OCI-LY3 (cell line): ENCODE data around the gene AASS.

Source experiments
- H2AFZ ChIP-seq: fragments of 200-600, 300-600 bp; shearing (Covaris generic); 2 replicates; pipeline ENCODE4 v1.6.0; 2014; ENCODE audit warnings: antibody characterized with exemption, low read depth, low read length
- H3K27ac ChIP-seq: fragments of 200-600, 300-600 bp; sonication (generic); 2 replicates; pipeline ENCODE4 v1.5.1; 2014; ENCODE audit warnings: mild to moderate bottlenecking, low read length, moderate library complexity, mixed read lengths
- H3K27me3 ChIP-seq: fragments of 200-600, 300-600 bp; sonication (generic); 2 replicates; pipeline ENCODE4 v1.6.1; 2014; ENCODE audit warnings: low read depth, low read length, mixed read lengths
- H3K36me3 ChIP-seq: fragments of 200-600, 300-600 bp; sonication (generic); replicated peaks from 2 replicates; pipeline ENCODE3; 2014; ENCODE audit warnings: low read depth, low read length, mixed read lengths
- H3K4me1 ChIP-seq: fragments of 300-600, 200-600 bp; sonication (generic); 2 replicates; pipeline ENCODE4 v1.6.1; 2014; ENCODE audit warnings: low read length, mixed read lengths
- H3K4me2 ChIP-seq: fragments of 200-600, 300-600 bp; sonication (generic); 2 replicates; pipeline ENCODE4 v1.6.1; 2014; ENCODE audit warnings: low read length, mixed read lengths
- H3K4me3 ChIP-seq: fragments of 300-600, 200-600 bp; sonication (generic); 2 replicates; pipeline ENCODE4 v1.5.1; 2014; ENCODE audit warnings: antibody characterized with exemption, mild to moderate bottlenecking, low read length, moderate library complexity
- H3K79me2 ChIP-seq: fragments of 300-600, 200-600 bp; shearing (Covaris generic); 2 replicates; pipeline ENCODE4 v1.6.1; 2014; ENCODE audit warnings: mild to moderate bottlenecking, low read length, mixed read lengths
- H3K9ac ChIP-seq: fragments of 300-600, 200-600 bp; shearing (Covaris generic); 2 replicates; pipeline ENCODE4 v1.6.0; 2014; ENCODE audit warnings: mild to moderate bottlenecking, low read length, moderate library complexity
- H3K9me3 ChIP-seq: fragments of 200-600, 300-600 bp; shearing (Covaris generic); 2 replicates; pipeline ENCODE4 v1.6.1; 2014; ENCODE audit warnings: low read length, mixed read lengths; ENCODE audit not compliant: insufficient read depth
- H4K20me1 ChIP-seq: fragments of 200-600, 300-600 bp; sonication (generic); 2 replicates; pipeline ENCODE4 v1.6.1; 2016; ENCODE audit warnings: low read length, mixed read lengths; ENCODE audit not compliant: insufficient read depth
- EZH2phosphoT487 ChIP-seq: fragments of 200-600 bp; shearing (Covaris generic); IDR thresholded peaks from 2 replicates; pipeline ENCODE4 v1.6.1; 2018; ENCODE audit warnings: antibody characterized with exemption, mixed run types, low read depth
- TF ChIP-seq, protein P1 (sequence below): fragments of 200-600, 300-600 bp; sonication (generic); IDR thresholded peaks from 2 replicates; pipeline ENCODE4 v1.5.1; 2014; ENCODE audit warnings: antibody characterized with exemption, low read length, low read depth

The AASS gene

DNA sequence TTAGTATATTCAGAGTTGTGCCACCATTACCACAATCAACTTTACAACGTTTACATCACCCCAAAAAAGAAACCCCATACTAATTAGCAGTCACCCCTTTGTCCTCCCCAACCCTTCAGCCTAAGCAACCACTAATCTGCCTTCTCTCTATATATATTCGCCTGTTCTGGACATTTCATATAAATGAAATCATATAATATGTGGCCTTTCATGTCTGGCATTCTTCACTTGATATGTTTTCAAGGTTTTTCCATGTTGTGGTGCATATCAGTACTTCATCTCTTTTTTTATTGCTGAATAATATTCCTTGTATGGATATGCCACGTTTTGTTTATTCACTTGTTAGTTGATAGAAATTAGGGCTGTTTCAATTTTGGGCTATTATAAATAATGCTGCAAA, 70.4 kb downstream of the AASS start:
- Histone ChIP-seq H4K20me1 (no peaks in the 10 kb centered on the region), H3K27me3 (no peaks in the 10 kb centered on the region), H3K79me2 (no peaks in the 10 kb centered on the region), H3K27ac (no peak overlapping the region), H3K9ac (no peak overlapping the region), H3K4me2 (no peak overlapping the region), H3K4me1 (peaks cover 4% of the 10 kb centered on the region; the same call in 1 of the 2 replicates), H2AFZ (no peak overlapping the region), H3K36me3 (no peaks in the 10 kb centered on the region), H3K4me3 (no peak overlapping the region), H3K9me3 (no peaks in the 10 kb centered on the region)
- TF ChIP-seq, protein P1, sequence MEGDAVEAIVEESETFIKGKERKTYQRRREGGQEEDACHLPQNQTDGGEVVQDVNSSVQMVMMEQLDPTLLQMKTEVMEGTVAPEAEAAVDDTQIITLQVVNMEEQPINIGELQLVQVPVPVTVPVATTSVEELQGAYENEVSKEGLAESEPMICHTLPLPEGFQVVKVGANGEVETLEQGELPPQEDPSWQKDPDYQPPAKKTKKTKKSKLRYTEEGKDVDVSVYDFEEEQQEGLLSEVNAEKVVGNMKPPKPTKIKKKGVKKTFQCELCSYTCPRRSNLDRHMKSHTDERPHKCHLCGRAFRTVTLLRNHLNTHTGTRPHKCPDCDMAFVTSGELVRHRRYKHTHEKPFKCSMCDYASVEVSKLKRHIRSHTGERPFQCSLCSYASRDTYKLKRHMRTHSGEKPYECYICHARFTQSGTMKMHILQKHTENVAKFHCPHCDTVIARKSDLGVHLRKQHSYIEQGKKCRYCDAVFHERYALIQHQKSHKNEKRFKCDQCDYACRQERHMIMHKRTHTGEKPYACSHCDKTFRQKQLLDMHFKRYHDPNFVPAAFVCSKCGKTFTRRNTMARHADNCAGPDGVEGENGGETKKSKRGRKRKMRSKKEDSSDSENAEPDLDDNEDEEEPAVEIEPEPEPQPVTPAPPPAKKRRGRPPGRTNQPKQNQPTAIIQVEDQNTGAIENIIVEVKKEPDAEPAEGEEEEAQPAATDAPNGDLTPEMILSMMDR: no peak
- TF ChIP-seq EZH2phosphoT487: no peak

DNA sequence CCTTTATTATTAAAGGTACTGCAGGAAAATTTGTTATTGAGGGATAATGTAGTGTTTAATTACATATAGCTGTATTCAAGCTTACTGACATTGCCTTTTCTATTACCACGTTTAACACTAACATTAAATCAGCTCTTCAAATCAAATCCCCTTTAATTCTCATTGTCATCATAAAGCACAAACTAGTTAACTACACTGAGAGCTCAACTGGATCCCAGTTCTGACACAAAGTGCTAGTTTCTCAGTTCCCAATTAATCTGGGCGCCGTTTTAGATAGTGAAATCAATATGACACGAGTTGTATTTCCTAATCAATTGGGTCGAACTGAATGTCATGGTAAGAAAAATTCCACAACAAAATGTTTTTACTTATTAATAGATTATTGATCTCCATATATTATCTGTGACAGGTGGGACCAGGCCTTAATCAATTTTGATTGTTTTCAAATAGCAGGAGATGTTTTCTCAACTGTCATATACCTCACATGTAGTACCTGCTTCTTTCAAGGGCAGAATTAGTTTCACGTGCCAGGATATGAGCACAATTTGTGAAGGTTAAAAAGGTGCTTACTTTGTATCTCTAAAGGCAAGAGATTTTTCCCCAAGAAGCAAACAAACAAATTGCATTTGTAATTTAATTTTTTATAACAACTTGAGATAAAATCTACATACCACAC, 71.0 kb downstream of the AASS start:
- Histone ChIP-seq H3K9ac (no peak overlapping the region), H3K27me3 (no peaks in the 10 kb centered on the region), H4K20me1 (no peaks in the 10 kb centered on the region), H3K27ac (no peak overlapping the region), H3K9me3 (no peaks in the 10 kb centered on the region), H3K4me2 (no peak overlapping the region), H3K4me3 (no peak overlapping the region), H3K36me3 (no peaks in the 10 kb centered on the region), H3K4me1 (peaks cover 4% of the 10 kb centered on the region; the same call in 1 of the 2 replicates), H3K79me2 (no peaks in the 10 kb centered on the region), H2AFZ (no peak overlapping the region)
- no peak for TF ChIP-seq EZH2phosphoT487
- TF ChIP-seq, protein P1: no peak

DNA sequence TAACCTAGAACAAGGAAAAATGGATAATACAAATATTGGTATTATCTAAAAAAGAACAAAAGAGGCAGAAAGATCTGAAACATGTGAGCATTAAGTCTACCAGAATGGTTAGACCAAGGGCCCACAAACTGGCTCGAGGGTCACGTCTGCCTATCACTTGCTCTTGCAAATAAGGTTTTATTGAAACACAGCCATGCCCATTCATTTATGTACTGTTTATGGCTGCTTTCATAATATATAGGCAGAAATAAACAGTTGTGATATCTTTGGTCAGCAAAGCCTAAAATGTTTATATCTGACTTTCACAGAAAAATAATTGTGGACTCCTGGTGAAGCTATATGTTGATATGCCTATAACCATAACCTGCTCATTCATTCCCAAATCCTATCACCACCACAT, 71.8 kb downstream of the AASS start:
- Histone ChIP-seq H3K79me2 (no peaks in the 10 kb centered on the region), H3K9ac (no peak overlapping the region), H2AFZ (no peak overlapping the region), H3K4me2 (no peak overlapping the region), H3K9me3 (no peaks in the 10 kb centered on the region), H3K4me1 (peaks cover 4% of the 10 kb centered on the region; the same call in 1 of the 2 replicates), H4K20me1 (no peaks in the 10 kb centered on the region), H3K27ac (no peak overlapping the region), H3K36me3 (no peaks in the 10 kb centered on the region), H3K4me3 (no peak overlapping the region), H3K27me3 (no peaks in the 10 kb centered on the region)
- TF ChIP-seq, protein P1: no peak
- TF ChIP-seq EZH2phosphoT487: no peak

DNA sequence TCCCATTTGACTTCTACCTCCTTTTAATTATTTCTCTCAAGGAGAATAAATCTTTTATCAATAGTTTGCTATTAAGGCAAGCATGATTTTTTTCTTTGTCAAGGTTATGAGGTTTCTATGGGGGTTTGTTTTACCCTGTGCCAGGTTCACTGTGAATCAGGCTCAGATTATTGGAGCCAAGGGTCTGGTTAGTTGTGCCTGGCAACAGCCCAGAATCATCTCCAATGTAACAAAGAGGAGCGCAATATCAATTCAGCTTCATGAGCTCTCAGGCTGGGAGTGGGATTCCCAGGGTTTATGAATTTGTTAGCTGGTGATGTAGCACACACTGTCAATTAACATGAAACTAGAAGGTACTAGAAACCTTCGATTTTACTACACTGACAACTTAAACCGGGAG, 73.2 kb downstream of the AASS start:
- TF ChIP-seq, protein P1: no peak
- no peak for TF ChIP-seq EZH2phosphoT487
- peaks cover 4% of the 10 kb centered on the region; the same call in 1 of the 2 replicates for H3K4me1 ChIP-seq
- no peaks in the 10 kb centered on the region for H3K36me3 ChIP-seq
- no peak overlapping the region for H3K4me2 ChIP-seq
- H3K4me3 ChIP-seq: no peak overlapping the region
- no peak overlapping the region for H3K9ac ChIP-seq
- no peaks in the 10 kb centered on the region for H3K9me3 ChIP-seq
- H4K20me1 ChIP-seq: no peaks in the 10 kb centered on the region
- H2AFZ ChIP-seq: no peak overlapping the region
- no peaks in the 10 kb centered on the region for H3K27me3 ChIP-seq
- no peaks in the 10 kb centered on the region for H3K79me2 ChIP-seq
- no peak overlapping the region for H3K27ac ChIP-seq
